SH-SY5Y (cell line): Measurements from ENCODE around the gene OPN5.

ENCODE experiments used
- GATA2 ChIP-seq: IDR thresholded peaks from 2 replicates; pipeline ENCODE4 v1.6.1; 2011; ENCODE audit warnings: mild to moderate bottlenecking, low read depth, low read length
- GATA3 ChIP-seq: IDR thresholded peaks from 2 replicates; pipeline ENCODE4 v1.6.1; 2011; ENCODE audit warnings: low read depth, mild to moderate bottlenecking, low read length, moderate library complexity

- no peak for TF ChIP-seq GATA3
- TF ChIP-seq GATA2, result no peak
These were observed 29.1 kb downstream of the OPN5 start for GRCh38 chr6:47810885-47811284.
